Muscle of back (tissue), 11 donors: Measurements from ENCODE around the gene ACBD5. TPM values are rescaled to one million over a fixed set of nuclear protein-coding genes. Genes with fewer than 3 reads are reported as not detected.
"Not testable (repeated sequence)": the region's sequence is repeated elsewhere in the genome, so short reads cannot be mapped to it uniquely, and the experiment has no call there.

Experiments used
- DNase-seq, 3 donors: peaks; one replicate each; pipeline versions ENCODE4 v3.0.0 to v3.0.0-alpha.2; 2013
- polyA plus RNA-seq, 10 donors: library from polyadenylated mRNA; unstranded; fragments of 120-200 nt; gene quantifications; one replicate each; pipeline ENCODE4 v1.2.1, GENCODE V29; 2013; ENCODE audit not compliant: insufficient read length in 10 of 10

The ACBD5 gene
- polyA plus RNA-seq, 10 donors, result 18.9 to 30.6 (median 23.2) TPM

DNA sequence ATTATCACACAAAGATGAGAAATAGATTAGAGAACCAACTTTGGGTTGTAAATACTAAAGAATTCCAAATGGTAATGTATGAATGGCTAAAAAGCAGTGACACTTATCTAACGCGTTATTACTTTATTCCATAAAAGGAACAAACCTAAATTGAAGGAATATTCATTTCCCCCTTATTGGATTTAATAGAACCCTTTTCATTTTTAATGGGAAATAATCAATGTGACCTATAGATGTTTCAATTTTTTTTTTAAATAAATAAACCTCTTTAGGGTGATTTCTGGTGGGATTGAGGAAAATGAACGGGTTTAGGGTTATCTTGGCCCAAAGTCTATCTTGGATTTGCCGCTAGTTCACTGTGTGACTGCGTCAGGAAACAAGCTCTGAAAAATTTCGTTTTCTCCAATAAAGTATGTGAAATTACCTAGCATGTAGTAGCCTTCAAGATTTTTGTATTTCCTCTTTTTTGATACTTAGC, 1.9 kb upstream of the ACBD5 start:
- no peak for DNase-seq

DNA sequence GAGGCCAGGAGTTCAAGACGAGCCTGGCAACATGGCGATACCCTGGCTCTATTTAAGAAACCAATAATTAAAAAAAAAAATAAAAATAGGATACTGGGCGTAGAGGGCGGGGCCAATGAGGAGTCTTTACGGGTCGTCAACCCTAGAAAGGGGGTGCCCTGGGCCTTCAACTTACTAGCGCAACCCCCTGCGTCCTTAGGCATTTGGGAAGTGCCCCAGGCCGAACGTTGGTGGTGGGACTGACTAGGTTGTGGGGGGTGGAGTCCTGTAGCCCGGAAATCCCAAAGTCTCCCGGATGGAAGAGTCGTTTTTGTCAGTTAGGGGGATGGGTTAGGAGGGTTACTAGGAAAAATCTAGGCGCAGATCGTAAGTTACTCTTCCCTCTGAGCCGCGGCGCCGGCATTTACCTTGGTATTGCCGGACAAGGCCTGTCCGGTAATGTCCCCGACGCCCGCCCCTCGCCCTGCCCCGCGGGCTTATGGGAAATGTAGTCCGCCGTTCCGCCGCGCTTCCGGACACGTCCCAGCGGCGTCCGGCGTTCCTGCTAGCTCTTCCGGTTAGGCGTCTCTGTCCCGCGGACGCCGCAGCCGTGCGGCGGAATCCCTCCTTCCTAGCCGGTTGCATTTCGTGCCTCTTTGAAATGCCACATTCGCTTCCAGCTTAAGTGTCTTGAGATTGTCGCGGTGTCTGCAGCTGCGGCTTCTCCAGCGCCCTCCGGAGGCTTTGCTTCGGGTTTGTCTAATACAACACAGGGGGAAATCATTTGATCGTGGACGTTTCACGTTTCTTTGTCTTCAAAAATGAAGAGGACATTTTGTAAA, 1.3 kb upstream of the ACBD5 start:
- DNase-seq, result peak; percentile 96 to 98 (median 97)

DNA sequence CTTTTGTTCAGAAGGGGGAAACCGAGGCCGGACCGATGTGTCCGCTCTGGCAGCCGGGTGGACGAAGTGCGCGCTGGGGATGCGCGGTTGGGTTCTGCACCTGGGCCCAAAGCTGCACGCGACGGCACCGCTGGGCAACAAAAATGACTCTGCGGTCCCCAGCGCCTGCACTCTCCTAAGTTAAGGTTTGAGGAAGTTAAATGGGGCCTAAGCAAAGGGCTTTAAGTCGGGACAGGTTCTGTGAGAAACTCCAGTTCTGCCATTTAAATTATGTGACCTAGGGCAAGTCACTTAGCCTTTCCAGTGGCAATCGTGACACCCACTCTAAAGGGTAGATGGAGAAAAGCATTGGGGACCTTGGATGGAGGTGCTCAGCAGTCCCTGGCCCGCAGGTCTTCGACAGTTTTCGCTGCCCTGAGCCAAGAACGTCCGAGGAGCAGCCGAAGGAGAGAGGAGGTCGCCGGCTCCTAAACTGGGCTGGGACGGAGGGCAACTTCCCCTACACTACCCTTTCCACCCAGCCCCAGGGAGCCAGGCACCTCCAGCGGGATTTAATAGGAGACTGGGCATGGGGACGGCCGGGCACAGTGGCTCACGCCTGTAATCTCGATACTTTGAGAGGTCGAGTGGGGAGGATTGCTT, 534 bp upstream of the ACBD5 start:
- peak; percentile 17 to 74 (median 25) for DNase-seq

DNA sequence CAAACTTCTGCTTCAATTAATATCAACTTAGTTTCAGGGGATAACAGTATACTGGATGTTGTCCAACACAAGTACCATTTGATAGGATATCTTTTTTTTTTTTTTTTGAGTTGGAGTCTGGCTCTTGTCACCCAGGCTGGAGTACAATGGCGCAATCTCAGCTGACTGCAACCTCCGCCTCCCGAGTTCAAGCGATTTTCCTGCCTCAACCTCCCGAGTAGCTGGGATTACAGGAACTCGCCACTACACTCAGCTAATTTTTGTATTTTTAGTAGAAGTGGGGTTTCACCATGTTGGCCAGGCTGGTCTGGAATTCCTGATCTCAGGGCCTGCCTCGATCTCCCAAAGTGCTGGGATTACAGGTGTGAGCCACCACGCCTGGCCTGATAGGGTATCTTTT, 3.1 kb downstream of the ACBD5 start:
- DNase-seq, result not testable (repeated sequence)

DNA sequence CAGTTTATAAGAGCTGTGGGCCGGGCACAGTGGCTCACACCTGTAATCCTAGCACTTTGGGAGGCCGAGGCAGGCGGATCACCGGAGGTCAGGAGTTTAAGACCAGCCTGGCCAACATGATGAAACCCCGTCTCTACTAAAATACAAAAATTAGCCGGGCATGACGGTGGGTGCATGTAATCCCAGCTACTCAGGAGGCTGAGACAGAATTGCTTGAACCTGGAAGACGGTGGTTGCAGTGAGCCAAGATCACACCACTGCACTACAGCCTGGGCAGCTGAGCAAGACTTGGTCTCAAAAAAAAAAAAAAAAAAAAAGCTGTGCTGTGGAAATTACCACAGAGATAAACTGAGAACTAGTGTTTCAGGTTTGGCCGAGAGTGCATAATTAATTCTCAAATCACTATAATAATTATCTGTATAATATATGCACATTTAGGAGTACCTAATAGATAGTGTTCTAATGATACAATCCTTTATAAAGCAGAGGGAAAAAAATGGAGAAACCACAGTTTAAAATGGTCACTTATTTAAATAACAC, 3.9 kb downstream of the ACBD5 start:
- not testable (repeated sequence) for DNase-seq

DNA sequence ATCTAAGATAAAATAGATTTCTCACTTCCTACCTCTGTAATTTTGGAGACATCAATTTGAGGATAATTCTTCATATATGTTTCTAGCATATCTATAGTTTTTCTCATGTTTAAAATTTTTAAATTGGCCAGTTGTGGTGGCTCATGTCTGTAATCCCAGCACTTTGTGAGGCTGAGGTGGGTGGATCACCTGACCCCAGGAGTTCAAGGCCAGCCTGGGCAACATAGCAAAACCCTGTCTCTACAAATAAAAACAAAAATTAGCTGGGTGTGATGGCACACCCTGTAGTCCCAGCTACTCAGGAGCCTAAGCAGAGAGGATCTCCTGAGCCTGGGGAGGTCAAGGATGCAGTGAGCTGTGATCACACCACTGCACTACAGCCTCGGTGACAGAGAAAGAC, 4.9 kb downstream of the ACBD5 start:
- no peak for DNase-seq

DNA sequence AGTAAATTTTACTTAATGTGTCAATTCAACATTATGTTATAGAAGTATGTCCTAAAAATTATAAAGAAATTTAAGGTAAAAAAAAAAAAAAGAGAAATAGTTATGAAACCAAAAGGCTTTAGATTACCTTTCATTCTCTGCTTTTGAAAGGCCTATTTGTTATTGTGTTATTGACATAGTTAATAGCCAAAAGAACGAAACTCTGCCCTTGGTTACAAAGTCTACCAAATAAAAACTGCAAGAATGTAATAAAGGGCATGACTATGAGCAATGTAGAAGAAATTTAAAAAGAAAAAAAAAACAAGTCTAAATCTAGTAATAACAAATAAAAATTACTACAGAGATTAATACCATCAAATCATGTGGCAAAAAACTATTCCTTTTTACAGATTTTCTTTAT, 10.6 kb downstream of the ACBD5 start:
- DNase-seq, result no peak

DNA sequence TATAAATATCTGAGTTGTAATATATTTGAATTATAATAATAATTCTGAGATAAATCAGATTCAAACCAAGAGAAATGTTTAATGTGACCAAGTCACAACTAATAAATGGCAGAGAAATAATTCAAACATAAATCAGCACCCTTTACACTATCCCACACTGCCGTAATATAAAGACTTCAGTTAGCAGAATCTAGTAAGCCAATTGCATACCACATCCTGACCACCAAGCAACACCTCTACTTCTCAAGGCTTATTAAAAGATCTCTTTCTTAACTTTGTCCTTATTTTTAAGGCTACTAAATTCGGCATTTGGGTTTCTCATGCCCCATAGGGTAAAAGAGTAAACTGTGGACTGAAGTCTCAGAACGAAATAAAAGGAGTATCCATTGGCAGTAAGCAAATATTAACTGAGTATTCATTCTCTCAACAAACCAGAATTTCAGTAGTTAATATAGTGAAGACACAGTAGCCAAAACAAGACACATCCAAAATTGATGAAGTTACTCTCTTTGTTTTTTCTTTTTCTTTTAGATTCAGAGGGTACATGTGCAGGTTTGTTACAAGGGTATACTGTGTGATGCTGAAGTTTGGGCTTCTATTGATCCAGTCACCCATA, 14.8 kb downstream of the ACBD5 start:
- no peak for DNase-seq

DNA sequence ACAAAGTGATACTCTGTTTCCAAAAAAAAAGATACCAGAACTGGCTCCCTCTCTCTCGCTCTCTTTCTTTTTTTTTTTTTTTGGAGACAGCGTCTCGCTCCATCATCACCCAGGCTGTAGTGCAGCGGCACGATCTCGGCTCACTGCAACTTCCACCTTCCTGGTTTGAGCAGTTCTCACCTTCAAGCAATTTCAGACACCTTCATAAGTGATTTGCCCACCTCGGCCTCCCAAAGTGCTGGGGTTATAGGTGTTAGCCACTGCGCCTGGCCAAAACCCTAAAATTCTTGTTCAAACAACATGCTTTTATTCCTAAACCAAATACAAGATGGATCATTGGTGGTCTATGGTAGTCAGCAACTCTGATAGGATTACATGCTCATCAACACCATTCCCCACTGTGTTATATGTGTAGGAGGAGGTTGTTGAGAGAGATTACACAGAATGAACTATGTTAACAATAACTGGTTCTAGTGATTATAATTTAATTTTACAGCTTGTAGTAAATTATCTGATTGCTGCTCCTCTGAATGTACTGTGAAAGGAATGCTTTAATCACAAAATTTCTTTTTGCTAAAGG, 15.5 kb downstream of the ACBD5 start:
- DNase-seq, result no peak

DNA sequence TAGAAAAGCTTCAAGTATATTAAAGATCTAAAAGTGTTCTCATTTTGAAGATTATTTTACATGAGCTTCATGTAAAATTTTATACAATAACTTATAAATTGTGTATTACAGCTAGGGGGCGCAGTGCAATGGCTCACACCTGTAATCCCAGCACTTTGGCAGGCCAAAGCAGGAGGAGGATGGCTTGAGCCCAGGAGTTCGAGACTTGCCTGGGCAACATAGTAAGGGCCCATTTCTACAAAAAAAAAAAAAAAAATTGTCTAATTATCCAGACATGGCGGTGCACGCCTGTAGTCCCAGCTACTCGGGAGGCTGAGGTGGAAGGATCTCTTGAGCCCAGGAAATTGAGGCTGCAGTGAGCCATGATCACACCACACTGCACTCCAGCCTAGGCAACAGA, 16.6 kb downstream of the ACBD5 start:
- DNase-seq, result peak in 2 of 3 donors; percentile 7 to 21

DNA sequence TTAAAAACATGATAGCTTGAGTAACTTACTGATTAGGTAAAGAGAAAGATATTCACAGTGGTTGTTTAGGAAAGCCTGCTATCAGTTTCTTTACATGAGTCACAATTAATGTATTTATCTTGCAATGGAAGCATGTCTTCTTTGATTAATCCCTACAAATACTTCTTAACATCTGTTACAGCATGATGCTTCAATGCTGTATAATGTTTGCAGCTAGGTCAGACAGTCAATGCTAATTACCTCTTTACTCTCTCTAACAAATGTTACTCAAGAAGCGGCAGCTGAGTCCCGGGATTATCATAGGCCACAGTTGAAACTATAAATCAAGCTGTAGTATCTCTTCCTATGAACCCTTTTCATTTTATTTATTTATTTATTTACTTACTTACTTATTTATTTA, 33.2 kb downstream of the ACBD5 start:
- no peak for DNase-seq

DNA sequence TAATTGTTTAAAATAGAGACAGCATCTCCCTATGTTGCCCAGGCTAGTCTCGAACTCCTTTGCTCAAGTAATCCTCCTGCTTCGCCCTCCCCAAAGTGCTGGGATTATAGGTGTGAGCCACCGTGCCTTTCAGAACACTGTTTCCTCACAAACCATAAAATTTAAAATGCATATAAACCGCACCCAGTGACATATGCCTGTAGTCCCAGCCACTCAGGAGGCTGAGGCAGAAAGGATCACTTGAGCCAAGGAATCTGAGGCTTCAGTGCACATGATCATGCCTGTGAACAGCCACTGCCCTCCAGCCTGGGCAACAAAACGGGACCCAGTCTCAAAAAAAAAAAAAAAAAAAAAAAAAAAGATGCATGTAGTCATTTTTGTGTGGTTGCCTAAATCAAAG, 36.8 kb downstream of the ACBD5 start:
- no peak for DNase-seq

DNA sequence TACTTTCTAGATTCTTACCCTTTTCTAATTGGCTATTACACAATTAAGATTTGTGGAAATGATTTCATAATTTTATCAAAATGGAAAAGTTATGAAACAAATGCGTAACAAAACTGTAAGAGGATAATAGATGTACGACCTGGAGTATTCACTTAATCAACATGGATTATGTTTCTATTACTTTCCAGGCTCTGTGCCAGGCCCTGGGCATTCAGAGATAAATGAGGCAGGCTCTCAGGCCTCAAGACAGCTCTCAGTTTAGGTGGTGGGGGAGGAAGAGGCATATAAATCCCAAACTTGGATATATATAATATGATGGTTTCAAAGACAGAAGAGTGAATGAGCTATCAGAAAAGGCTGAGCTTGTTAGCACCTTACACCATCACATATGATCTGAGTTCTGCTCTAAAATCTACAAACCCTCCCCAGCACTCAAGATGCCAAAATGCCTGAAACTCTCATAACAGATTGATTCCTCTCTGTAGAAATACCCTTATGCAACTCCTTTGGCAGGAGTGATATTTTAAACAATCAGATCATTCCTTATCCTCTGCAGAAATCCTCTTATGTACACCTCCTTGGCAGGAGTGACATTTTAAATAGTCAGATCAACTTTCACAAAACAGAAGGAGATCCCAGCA, 42.5 kb downstream of the ACBD5 start:
- DNase-seq, result no peak

DNA sequence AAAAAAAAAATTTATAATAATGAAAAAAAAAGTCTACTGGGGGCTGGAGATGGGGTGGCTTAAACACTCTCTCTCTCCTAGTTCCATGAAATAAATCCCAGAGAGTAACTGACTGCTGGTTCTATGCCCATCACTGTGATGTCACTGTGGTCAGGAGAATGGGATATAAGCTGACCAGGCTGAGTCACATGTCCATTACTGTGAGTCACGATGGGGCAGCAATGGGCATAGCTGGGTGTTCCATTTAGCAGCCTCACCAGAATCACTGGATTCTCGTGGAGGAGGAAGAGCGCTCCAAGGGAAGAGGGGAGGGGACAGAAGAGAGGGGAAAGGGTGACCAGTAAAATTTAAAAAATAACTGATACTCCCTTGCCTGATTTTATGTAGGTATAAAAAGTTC, 48.3 kb downstream of the ACBD5 start:
- peak in 1 of 3 donors; percentile 25 for DNase-seq

DNA sequence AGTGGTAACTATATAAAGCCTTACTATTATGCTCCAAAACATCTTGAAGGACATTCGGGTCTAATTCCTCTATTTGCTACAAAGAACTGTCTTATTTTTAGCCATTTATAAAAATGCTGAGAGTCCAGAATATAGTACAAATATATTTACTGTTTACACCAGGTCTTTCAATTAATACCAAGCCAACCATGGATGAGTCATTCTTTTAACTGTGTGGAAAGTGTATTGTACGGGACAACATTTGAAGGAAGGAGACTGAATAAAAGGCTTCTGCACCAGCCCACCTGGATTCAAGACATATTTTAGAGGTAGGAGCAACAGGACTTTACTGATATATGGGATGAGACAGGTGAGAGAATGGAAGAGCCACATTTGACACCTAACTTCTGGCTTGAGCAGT, 50.1 kb downstream of the ACBD5 start:
- no peak for DNase-seq

DNA sequence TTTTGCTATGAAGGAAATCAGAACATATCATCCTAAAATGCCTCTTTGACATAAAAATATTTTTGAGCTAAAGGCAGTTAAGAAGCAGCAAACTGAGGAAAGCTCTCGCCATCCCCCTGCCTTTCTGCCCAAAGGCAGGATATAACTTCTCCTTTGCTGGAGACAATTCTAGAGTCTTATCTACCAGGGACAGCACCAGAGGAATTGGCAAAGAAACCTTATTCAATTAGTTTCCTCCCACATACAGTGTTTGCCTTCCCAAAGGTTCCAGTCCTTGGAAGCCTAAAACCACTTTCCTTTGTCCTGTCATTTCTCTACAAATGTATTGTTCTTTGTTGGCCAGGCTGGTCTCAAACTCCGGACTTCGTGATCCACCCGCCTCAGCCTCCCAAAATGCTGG, 51.7 kb downstream of the ACBD5 start:
- no peak for DNase-seq

DNA sequence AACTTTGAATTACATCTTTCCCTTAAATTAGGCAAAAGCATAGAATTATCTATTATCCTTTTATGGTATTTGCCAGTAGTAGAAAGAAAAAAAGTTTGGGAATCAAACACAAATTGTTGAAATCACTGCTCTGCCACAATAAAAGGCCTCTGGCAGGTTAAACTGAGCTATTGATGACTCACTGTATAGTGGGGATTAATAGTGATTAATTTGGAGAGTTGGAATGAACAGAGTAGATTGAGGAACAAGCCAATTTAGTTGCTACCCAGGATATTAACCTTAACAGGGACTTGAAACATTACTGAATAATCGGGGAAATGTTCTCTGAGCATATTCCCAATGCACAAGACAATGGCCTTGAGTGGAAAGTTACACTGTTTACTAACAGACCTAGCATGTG, 52.3 kb downstream of the ACBD5 start:
- DNase-seq, result no peak

DNA sequence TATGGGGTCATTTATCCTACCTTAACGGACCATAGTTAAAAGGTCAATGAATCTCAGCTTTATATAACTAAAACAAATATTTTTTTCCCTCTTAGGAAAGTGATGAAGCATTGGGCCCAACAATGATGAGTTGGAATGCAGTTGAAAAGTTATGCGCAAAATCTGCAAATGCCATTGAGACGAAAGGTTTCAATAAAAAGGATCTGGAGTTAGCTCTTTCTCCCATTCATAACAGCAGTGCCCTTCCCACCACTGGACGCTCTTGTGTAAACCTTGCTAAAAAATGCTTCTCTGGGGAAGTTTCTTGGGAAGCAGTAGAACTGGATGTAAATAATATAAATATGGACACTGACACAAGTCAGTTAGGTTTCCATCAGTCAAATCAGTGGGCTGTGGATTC, 70.7 kb downstream of the ACBD5 start:
- DNase-seq, result no peak

DNA sequence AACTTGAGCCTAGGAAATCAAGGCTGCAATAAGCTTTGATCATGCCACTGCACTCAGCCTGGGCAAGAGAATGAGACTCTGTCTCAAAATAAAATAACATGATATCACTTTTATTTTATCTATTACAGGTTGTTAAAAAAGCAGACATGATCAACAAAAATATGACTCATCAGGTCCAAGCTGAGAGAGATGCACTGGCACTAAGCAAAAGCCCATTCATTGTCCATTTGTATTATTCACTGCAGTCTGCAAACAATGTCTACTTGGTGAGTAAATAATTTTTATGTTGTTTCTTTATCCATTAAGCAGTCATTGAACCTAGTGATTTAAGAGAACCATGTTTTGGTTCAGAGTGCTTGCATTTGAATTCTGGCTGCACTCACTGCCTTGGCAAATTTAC, 82.2 kb downstream of the ACBD5 start:
- DNase-seq, result no peak

DNA sequence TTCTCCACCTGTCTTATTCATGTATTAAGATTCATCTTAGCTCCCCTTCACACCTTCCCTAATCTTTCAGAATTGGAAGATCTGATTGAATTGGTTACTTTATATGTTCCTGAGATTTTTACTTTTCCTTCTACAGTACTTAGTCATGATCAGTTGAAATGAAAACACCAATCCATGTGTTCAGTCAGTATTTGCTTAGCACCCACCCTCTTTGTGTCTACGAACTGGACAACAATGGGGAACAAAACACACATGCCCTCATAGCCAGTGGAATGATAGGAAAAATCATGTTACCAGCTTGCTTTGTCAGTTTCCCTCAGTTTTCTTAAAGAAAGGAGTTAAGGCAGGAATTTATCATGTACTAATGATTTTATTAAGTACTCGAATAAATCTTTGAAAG, 83.4 kb downstream of the ACBD5 start:
- no peak for DNase-seq

DNA sequence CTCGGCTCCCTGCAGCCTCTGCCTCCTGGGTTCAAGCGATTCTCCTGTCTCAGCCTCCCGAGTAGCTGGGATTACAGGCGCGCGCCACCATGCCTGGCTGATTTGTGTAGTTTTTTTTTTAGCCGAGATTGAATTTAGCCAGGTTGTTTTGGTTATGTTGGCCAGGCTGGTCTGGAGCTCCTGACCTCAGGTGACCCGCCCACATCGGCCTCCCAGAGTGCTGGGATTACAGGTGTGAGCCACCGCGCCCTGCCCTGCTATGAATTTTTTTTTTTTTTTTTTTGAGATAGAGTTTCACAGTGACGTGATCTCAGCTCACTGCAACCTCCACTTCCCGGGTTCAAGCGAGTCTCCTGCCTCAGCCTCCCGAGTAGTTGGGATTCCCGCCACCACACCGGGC, 84.0 kb downstream of the ACBD5 start:
- not testable (repeated sequence) for DNase-seq
